ENCODE measurements around the gene ACAP1.

The ACAP1 gene
- total RNA-seq, result 370 to 510 (median 479) reads per million in 4 donors

GRCh38 chr17:7336240-7337175, at the start of gene ACAP1:
TSS of gene ACAP1 (plus strand) at chr17:7336529. CDS start at chr17:7336735, 206 bp downstream.
- peak; percentile 70 to 92 (median 78) for DNase-seq

GRCh38 chr17:7289256-7290032, 46.9 kb upstream of the ACAP1 start:
- no peak for DNase-seq

GRCh38 chr17:7290166-7290565, 46.2 kb upstream of the ACAP1 start:
- DNase-seq, result no peak

GRCh38 chr17:7290685-7291084, 45.6 kb upstream of the ACAP1 start:
- DNase-seq, result no peak

GRCh38 chr17:7292194-7292593, 44.1 kb upstream of the ACAP1 start:
- DNase-seq, result no peak

- no peak for DNase-seq
These were observed 43.6 kb upstream of the ACAP1 start for GRCh38 chr17:7292729-7293128.

GRCh38 chr17:7293159-7293558, 43.2 kb upstream of the ACAP1 start:
- no peak for DNase-seq

GRCh38 chr17:7293816-7294613, 42.3 kb upstream of the ACAP1 start:
- peak in 1 of 5 donors; percentile 20 for DNase-seq

- peak; percentile 58 to 90 (median 68) for DNase-seq
These were observed 41.6 kb upstream of the ACAP1 start, which contains the start of gene YBX2 for GRCh38 chr17:7294614-7295153. TSS of gene YBX2 (minus strand) at chr17:7294639. CDS start at chr17:7294500, 139 bp downstream.

GRCh38 chr17:7295230-7296180, 40.8 kb upstream of the ACAP1 start:
- no peak for DNase-seq

GRCh38 chr17:7296189-7296861, 40.0 kb upstream of the ACAP1 start:
- DNase-seq, result peak; percentile 49 to 69 (median 50)

GRCh38 chr17:7304179-7304578, 32.1 kb upstream of the ACAP1 start:
- no peak for DNase-seq

GRCh38 chr17:7306911-7307685, 29.2 kb upstream of the ACAP1 start, which contains the start of gene EIF5A:
TSS of gene EIF5A (plus strand) at chr17:7307628. CDS start at chr17:7309636, 2,008 bp downstream.
- DNase-seq, result peak; percentile 100

- peak; percentile 38 to 67 (median 53) for DNase-seq
These were observed 28.4 kb upstream of the ACAP1 start for GRCh38 chr17:7307686-7308624.

GRCh38 chr17:7308625-7309433, 27.5 kb upstream of the ACAP1 start:
- peak; percentile 82 to 88 (median 87) for DNase-seq

- DNase-seq, result no peak
These were observed 26.7 kb upstream of the ACAP1 start for GRCh38 chr17:7309628-7310027.

GRCh38 chr17:7311110-7311705, 25.1 kb upstream of the ACAP1 start:
- no peak for DNase-seq
